GM20431 (cell line): ENCODE data around the gene GIGYF2.
"Not testable (repeated sequence)": the region's sequence is repeated elsewhere in the genome, so short reads cannot be mapped to it uniquely, and the experiment has no call there.

Source experiments
- in situ Hi-C: fragments of 300-500 bp; cut with MseI, MboI; formaldehyde crosslinking; loops from one replicate; pipeline ENCODE4 v1.15.0; 2020; ENCODE audit warnings: low sequenced_read_pairs; ENCODE audit not compliant: unreplicated experiment

Gene GIGYF2

GRCh38 chr2:232697059-232697806, at the start of gene GIGYF2:
Gene GIGYF2, plus strand, starts transcription at chr2:232697331. Its CDS starts 37,867 bp downstream, at chr2:232735198.
- in situ Hi-C loops: no loop called here

- in situ Hi-C loops: no loop called here
Observed at GRCh38 chr2:232649033-232649432, 48.1 kb upstream of the GIGYF2 start.

- in situ Hi-C loops: no loop called here
Observed at GRCh38 chr2:232652505-232652851, 44.7 kb upstream of the GIGYF2 start.

GRCh38 chr2:232653441-232653840, 43.7 kb upstream of the GIGYF2 start:
- in situ Hi-C loops: no loop called here

- in situ Hi-C loops: no loop called here
Observed at GRCh38 chr2:232655392-232655791, 41.7 kb upstream of the GIGYF2 start.

- in situ Hi-C loops: no loop called here
Observed at GRCh38 chr2:232658217-232658785, 38.8 kb upstream of the GIGYF2 start.

GRCh38 chr2:232659359-232659758, 37.8 kb upstream of the GIGYF2 start:
- in situ Hi-C loops: no loop called here

- in situ Hi-C loops: no loop called here
Observed at GRCh38 chr2:232662486-232663260, 34.5 kb upstream of the GIGYF2 start.

GRCh38 chr2:232666051-232666805, 30.9 kb upstream of the GIGYF2 start:
- in situ Hi-C loops: no loop called here

GRCh38 chr2:232667989-232668583, 29.0 kb upstream of the GIGYF2 start:
- in situ Hi-C loops: no loop called here

- in situ Hi-C loops: no loop called here
Observed at GRCh38 chr2:232668805-232669444, 28.2 kb upstream of the GIGYF2 start.

GRCh38 chr2:232672588-232672987, 24.5 kb upstream of the GIGYF2 start:
- in situ Hi-C loops: no loop called here

GRCh38 chr2:232674491-232674890, 22.6 kb upstream of the GIGYF2 start:
- in situ Hi-C loops: no loop called here

GRCh38 chr2:232675381-232675780, 21.8 kb upstream of the GIGYF2 start:
- in situ Hi-C loops: no loop called here

GRCh38 chr2:232680006-232680405, 17.1 kb upstream of the GIGYF2 start:
- in situ Hi-C loops: no loop called here

- in situ Hi-C loops: no loop called here
Observed at GRCh38 chr2:232681527-232681926, 15.6 kb upstream of the GIGYF2 start.

GRCh38 chr2:232683368-232683767, 13.8 kb upstream of the GIGYF2 start:
- in situ Hi-C loops: no loop called here

GRCh38 chr2:232685391-232685790, 11.7 kb upstream of the GIGYF2 start:
- in situ Hi-C loops: not testable (repeated sequence)

- in situ Hi-C loops: no loop called here
Observed at GRCh38 chr2:232687382-232688160, 9.6 kb upstream of the GIGYF2 start.
